22Rv1 (cell line): ENCODE data around the gene FAM3D.

Experiments used
- H3K27ac ChIP-seq: fragments of 450-650 bp; 2 replicates; pipeline ENCODE4 v1.5.1; 2017
- CTCF ChIP-seq: fragments of 450-650 bp; IDR thresholded peaks from 2 replicates; pipeline ENCODE4 v1.5.1; 2017; ENCODE audit warnings: mild to moderate bottlenecking
- ZFX ChIP-seq: fragments of 450-650 bp; IDR thresholded peaks from 2 replicates; pipeline ENCODE4 v1.6.1; 2017; ENCODE audit warnings: antibody characterized with exemption, borderline replicate concordance

The FAM3D gene

GRCh38 chr3:58670506-58671135 is 4.0 kb upstream of the FAM3D start:
- H3K27ac ChIP-seq: no peak overlapping the region
- TF ChIP-seq CTCF: no peak
- TF ChIP-seq ZFX: no peak

GRCh38 chr3:58668247-58668646 is 1.7 kb upstream of the FAM3D start:
- no peak overlapping the region for H3K27ac ChIP-seq
- no peak for TF ChIP-seq CTCF
- TF ChIP-seq ZFX: no peak

- H3K27ac ChIP-seq: no peak overlapping the region
- TF ChIP-seq CTCF (no peak), ZFX (no peak)
Observed at GRCh38 chr3:58667704-58668103, 1.1 kb upstream of the FAM3D start.

- no peak overlapping the region for H3K27ac ChIP-seq
- TF ChIP-seq CTCF (no peak), ZFX (no peak)
Observed at GRCh38 chr3:58667229-58667628, 655 bp upstream of the FAM3D start.

- no peak for TF ChIP-seq CTCF
- TF ChIP-seq ZFX: no peak
- H3K27ac ChIP-seq: no peak overlapping the region
Observed at GRCh38 chr3:58665405-58665804, 1.2 kb downstream of the FAM3D start.

GRCh38 chr3:58664611-58665010 is 2.0 kb downstream of the FAM3D start:
- TF ChIP-seq CTCF: no peak
- TF ChIP-seq ZFX: no peak
- H3K27ac ChIP-seq: no peak overlapping the region

GRCh38 chr3:58661836-58662420 is 4.6 kb downstream of the FAM3D start:
- H3K27ac ChIP-seq: no peak overlapping the region
- TF ChIP-seq CTCF (no peak), ZFX (no peak)
